ENCODE results near the gene TFB1M.

- TF ChIP-seq CTCF (IDR thresholded peaks at IDR 0.05; ENCODE audit: poor library complexity) (no peak), EZH2 (IDR thresholded peaks at IDR 0.05; ENCODE audit: borderline replicate concordance) (no peak), EZH2phosphoT487 (IDR thresholded peaks at IDR 0.05; ENCODE audit: low read depth, severe bottlenecking, unreplicated experiment) (no peak)
Measured at GRCh38 chr6:155314092-155314772, at the start of gene TFB1M.

All from hepatocyte (in vitro differentiated cells).